ENCODE results near the gene IL17A.

Gene IL17A

GRCh38 chr6:52230685-52231084 is 44.5 kb downstream of the IL17A start:
- no peak overlapping the region for H3K27ac Mint-ChIP-seq
- H3K4me1 Mint-ChIP-seq, result peaks cover 10% of the 10 kb centered on the region
- no peaks in the 10 kb centered on the region for H3K36me3 Mint-ChIP-seq
- no peaks in the 10 kb centered on the region for H3K27me3 Mint-ChIP-seq
- H3K9me3 Mint-ChIP-seq, result no peaks in the 10 kb centered on the region
- no peak overlapping the region for H3K4me3 Mint-ChIP-seq

GRCh38 chr6:52231406-52232127 is 45.4 kb downstream of the IL17A start:
- H3K27ac Mint-ChIP-seq, result no peak overlapping the region

GRCh38 chr6:52233005-52233404 is 46.8 kb downstream of the IL17A start:
- no peaks in the 10 kb centered on the region for H3K9me3 Mint-ChIP-seq
- no peak overlapping the region for H3K27ac Mint-ChIP-seq
- H3K4me3 Mint-ChIP-seq, result no peak overlapping the region
- peaks cover 2% of the 10 kb centered on the region for H3K27me3 Mint-ChIP-seq
- no peaks in the 10 kb centered on the region for H3K4me1 Mint-ChIP-seq
- no peaks in the 10 kb centered on the region for H3K36me3 Mint-ChIP-seq

More at GRCh38 chr6:52231406-52232127, 45.4 kb downstream of the IL17A start:
- Mint-ChIP-seq H3K4me1 (peaks cover 10% of the 10 kb centered on the region), H3K4me3 (no peak overlapping the region), H3K36me3 (no peaks in the 10 kb centered on the region), H3K27me3 (no peaks in the 10 kb centered on the region), H3K9me3 (no peaks in the 10 kb centered on the region)

- Mint-ChIP-seq H3K27ac (no peak overlapping the region), H3K36me3 (no peaks in the 10 kb centered on the region), H3K4me3 (no peak overlapping the region), H3K27me3 (peaks cover 2% of the 10 kb centered on the region), H3K4me1 (no peaks in the 10 kb centered on the region), H3K9me3 (no peaks in the 10 kb centered on the region)
These were observed 48.0 kb downstream of the IL17A start for GRCh38 chr6:52233975-52234823.
